HG03558 (cell line): ENCODE data around the gene SPTB.

Experiments
- ATAC-seq: cut with Tn5 transposase; IDR thresholded peaks from one replicate; pipeline ENCODE4 v1.9.1; 2021; ENCODE audit warnings: moderate number of reproducible peaks; ENCODE audit not compliant: unreplicated experiment; ENCODE audit errors: extremely low read depth

Gene SPTB

GRCh38 chr14:64737391-64738280 lies 142.1 kb downstream of the SPTB start:
- ATAC-seq, result no peak

DNA sequence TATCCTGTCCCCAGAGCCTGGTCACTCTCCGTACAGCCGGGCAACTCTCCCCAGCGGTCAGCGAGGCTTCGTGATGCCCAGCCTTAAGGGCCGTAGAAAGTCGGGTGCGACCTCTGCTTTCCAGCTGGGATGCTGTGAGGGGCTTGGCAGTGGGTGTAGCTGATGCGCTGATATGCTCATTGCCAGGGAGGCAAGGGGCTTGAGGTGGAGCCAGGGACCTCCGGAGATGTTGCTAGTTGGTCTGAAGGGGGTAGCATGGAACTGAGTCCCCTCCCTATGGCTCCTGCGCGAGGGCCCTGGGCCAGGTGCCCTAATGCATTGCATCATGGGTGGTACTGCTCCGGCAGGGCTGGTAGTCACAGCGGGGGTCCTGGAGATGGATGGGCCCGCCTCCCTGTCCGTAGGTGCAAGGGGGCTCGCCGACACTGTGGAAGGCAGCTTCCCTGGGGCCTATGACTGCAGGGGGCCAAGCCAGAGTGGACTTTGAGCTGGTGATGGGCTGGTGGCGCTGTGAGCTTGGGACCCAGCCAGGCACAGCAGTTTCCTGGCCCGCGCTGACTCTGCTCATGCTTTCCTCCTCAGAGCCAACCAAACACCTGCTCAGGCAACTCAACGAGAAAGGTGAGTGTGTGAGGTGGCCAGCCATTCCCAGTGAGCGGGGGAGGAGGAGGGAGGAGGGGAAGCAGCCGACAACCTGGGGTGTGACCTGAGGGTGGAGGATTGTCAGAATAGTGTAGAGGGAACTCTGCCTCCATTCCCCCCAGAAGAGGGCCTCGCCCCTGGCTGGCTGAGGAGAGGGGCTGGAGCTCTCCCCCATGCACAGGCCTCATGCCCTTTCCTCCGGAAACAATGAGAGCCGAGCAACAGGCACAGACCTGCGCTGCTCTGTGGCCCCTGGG lies 143.2 kb downstream of the SPTB start:
- ATAC-seq, result no peak

DNA sequence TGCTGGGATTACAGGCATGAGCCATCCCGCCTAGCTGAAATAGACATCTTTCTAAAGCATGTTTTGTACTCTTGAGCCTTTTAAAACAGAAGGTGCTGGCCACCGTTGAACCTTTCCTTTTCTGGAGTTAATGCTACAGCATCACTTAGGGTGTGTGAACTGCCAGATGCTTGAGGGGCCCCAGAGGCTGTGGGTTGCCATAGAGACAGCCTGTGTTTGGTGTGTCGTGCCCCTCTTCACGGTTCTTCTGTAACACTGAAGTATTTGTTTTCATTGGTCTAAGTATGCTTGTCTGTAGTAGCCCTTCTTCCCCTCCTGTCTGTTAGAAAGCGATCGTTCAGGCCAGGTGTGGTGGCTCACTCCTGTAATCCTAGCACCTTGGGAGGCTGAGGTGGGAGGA lies 144.7 kb downstream of the SPTB start:
- ATAC-seq, result no peak

DNA sequence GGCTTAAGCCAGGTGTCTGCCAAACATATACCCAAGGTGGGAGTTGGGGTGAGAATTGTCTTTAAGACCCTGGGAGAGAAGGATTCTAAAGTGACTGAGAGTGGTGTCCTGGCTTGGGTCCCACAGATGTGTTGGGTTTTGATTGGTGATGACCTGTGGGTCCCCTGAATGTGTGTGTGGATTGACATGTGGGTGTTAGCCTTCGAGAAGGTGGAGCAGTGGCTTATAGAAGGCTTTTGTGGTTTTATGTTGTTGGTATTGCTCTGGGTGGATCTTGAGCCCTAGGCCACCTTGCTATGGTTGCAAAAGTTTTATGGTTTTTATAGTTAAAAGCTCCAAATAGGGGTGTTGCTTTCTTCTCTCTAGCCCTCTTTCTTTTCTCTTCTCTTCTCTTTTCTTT lies 145.8 kb downstream of the SPTB start:
- no peak for ATAC-seq

- ATAC-seq, result no peak
These were observed 146.4 kb downstream of the SPTB start for GRCh38 chr14:64733321-64733720.

- ATAC-seq, result no peak
These were observed 147.1 kb downstream of the SPTB start for GRCh38 chr14:64732536-64733120.

DNA sequence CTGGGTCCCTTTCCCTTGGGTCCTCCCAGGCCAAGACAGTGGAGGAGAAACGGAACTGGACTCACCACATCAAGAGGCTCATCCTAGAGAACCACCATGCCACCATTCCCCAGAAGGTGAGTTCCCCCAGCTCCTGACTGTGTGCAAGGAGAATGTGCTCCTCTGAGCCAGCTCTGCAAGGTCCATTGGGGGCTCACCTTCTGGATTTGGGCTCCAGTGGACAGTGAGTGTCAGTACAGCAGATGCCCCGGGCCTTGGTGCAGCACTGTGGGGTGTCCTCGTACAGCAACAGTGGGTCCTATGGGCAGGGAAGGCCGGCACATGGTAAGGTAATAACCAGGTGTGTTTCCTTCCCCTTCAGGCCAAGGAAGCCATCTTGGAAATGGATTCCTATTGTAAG lies 147.6 kb downstream of the SPTB start:
- ATAC-seq, result no peak

GRCh38 chr14:64731141-64731581 lies 148.5 kb downstream of the SPTB start:
- no peak for ATAC-seq

DNA sequence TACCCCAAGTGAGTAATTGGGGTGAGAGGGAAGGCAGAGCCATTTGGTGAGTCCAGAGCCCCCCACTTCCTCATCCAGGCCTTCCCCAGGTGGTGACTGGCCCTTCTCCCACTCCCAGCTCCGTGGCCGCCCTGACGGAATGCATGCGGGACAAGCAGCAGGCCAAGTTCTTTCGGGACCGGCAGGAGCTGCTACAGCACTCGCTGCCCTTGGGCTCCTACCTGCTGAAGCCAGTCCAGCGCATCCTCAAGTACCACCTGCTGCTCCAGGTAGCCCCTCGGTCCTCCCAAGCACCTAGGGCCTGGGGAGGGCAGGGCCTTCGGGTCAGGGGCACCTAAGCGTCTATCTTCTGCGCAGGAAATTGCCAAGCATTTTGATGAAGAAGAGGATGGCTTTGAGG lies 149.0 kb downstream of the SPTB start:
- ATAC-seq, result no peak

- no peak for ATAC-seq
These were observed 149.7 kb downstream of the SPTB start for GRCh38 chr14:64730061-64730440.

DNA sequence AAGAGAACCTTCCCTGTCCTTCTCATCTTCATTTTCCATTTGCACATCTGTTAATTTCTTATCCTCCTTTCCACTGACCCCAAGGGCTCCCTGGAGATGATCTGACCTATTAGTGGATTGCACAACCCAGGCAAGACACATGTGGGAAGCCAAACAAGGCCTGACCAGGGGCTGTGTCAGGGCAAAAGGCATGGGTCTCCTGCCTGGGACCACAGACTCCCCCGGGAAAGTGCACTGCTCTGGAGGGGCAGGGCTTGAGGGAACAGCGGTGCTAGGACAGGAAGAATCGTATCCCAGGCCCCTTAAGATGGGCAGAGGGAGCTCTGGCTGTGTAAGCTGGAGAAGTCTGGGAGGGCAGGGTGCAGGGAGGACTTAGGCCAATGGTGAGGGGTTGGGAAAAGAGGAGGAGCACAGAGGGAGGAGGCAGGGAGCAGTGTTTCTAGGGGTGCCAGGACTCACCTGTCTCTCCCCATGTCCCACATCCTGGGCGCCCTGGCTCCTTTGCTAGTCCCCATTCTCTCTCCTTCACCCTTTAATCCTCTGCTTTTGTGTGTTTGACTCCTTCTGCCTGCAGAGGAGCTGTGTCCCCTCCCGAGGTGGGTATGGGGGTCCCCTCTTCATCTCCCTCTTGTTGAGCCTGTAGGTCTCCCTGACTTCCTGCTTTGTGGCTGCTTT lies 150.2 kb downstream of the SPTB start:
- ATAC-seq, result no peak

- no peak for ATAC-seq
These were observed 150.9 kb downstream of the SPTB start for GRCh38 chr14:64728856-64729255.

- no peak for ATAC-seq
These were observed 151.6 kb downstream of the SPTB start for GRCh38 chr14:64728106-64728505.

GRCh38 chr14:64727551-64728071 lies 152.1 kb downstream of the SPTB start:
- ATAC-seq, result no peak

- no peak for ATAC-seq
These were observed 153.2 kb downstream of the SPTB start for GRCh38 chr14:64726585-64726890.

DNA sequence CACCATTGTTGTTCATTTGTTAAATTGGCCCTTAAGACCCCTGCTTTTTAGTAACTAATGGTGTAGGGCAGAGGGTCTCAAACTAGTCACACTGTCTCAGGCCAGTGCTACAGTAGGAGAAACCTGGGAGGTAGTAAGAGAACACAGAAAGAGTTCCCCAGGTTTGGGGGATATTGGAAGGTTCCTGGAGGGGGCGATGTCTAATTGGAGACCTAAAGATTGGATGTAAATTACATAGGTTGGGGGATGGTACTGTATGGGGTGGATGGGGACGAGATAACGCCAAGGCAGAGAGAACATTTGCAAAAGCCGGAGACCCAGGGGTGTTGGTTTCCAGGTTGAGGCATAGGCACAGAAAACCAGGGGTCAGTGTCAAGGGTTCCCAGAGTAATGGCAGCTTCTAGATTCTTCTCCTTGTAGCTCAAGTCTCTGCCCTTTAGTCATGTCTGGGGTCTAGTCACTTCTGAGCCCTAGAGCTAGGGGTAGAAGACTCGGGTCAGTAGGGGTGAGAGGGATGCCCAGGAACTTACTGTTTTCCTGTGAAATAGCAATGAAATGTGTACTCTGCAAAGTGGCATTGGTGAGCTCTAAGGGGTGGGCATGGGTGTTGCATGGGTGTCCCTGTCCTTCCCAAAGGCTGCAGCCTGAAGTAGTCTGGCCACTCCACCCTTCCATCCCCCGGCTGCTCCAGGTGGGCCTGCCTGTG lies 153.7 kb downstream of the SPTB start:
- ATAC-seq, result no peak

GRCh38 chr14:64725261-64725815 lies 154.4 kb downstream of the SPTB start:
- ATAC-seq, result no peak

DNA sequence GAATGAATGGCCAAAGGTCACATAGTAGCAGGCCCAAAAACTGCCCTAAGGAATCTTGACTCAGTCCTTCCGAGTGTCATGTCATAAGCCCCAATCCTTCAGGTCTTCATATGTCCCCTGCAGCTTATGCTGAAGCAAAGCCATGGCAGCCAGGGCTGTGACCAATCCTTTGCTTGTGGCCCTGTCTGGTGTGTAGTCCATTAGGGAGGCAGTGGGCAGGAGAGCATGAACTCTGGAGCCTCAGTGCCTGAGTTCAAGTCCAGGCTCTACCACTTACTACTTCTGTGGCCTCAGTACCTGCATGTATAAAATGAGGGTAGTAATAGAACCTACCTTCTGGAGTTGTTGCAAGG lies 155.2 kb downstream of the SPTB start:
- ATAC-seq, result no peak
